GM18520 (cell line): ENCODE measurements around the gene DDX5.

ENCODE experiments used
- ATAC-seq: cut with Tn5 transposase; IDR thresholded peaks from one replicate; pipeline ENCODE4 v1.9.1; 2021; ENCODE audit not compliant: unreplicated experiment

DDX5 gene

GRCh38 chr17:64506201-64506575 is at the start of gene DDX5:
Gene DDX5, minus strand, starts transcription at chr17:64506289. Its CDS starts 170 bp downstream, at chr17:64506119.
- peak; percentile 42 for ATAC-seq

DNA sequence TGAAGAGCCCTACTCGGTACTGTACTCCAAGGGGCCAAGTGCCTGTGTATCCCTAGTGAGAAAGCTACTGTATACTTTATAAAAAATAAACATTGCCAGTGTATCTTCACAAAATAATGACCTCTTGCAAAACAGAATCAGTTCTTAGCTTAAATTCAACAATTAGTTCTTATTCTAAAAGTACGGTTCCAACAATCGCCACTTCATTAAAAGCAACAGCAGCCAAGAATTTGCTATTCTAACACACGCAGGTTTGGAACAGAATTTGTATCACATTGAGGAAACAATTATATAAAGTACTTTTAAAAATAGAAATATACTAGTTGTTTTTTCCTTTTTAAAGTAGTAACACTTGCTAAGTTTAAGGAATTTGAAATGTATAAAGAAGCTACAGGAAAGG is 49.2 kb upstream of the DDX5 start:
- ATAC-seq, result no peak

- no peak for ATAC-seq
Observed at GRCh38 chr17:64554028-64554637, 48.0 kb upstream of the DDX5 start.

DNA sequence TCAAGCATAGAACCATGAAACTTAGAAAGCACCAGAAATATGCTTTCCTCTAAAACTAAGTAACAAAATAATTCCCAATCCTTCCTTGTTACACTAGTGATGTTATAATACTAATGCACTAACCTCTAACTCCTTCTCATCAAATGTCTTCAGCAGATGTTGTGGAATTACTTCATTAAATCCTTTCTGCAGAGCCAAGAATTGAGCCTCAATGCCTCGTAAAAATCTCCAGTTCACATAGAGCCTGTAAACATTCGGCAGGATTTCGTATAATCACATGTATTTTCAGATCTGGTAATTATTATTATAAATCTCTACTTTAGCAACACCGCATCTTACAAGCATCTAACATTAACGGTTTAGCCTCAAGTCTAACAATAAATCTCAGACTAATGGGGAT is 45.4 kb upstream of the DDX5 start:
- ATAC-seq, result no peak

DNA sequence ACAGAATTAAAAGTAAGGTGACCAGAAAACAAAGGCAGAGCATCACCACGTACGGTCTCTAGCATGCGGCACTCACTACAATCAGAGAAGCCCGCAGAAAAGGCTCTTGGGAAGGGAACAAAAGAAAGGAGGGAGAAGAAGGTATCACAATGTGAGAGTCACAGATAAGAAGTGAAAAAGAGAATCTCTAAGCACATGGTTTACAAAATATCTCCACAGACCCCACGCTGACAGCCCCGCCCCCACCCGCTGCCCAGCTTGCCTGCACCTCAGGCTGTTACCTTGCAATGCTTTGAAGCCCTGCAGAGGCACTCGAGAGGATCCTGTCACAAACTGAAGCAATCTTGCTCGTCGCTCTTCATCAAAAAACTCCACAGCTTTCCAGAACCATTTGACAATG is 41.2 kb upstream of the DDX5 start:
- ATAC-seq, result no peak

- ATAC-seq, result no peak
Observed at GRCh38 chr17:64546716-64547115, 40.6 kb upstream of the DDX5 start.

DNA sequence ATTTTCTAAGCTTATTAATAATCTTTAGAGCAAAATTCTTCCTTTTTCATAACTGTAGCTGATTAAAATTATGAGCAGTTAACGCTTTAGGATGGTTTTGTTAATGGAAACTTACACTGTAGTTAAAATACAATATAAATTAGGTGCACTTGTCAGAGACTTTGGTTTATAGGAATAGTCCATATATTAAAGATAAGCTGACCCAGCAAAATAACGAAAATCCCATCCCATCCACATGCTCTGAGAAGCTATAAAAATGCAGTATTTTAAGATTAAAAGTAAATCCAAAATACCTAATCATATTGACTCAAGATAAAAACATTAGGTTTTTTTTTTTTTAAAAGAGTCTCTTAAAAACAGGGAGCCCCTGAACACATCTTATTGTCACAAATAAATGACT is 38.7 kb upstream of the DDX5 start:
- no peak for ATAC-seq

- ATAC-seq, result no peak
Observed at GRCh38 chr17:64540118-64540776, 34.2 kb upstream of the DDX5 start.

- ATAC-seq, result no peak
Observed at GRCh38 chr17:64538508-64539130, 32.5 kb upstream of the DDX5 start.

- no peak for ATAC-seq
Observed at GRCh38 chr17:64537488-64537887, 31.4 kb upstream of the DDX5 start.

- ATAC-seq, result no peak
Observed at GRCh38 chr17:64536913-64537312, 30.8 kb upstream of the DDX5 start.

DNA sequence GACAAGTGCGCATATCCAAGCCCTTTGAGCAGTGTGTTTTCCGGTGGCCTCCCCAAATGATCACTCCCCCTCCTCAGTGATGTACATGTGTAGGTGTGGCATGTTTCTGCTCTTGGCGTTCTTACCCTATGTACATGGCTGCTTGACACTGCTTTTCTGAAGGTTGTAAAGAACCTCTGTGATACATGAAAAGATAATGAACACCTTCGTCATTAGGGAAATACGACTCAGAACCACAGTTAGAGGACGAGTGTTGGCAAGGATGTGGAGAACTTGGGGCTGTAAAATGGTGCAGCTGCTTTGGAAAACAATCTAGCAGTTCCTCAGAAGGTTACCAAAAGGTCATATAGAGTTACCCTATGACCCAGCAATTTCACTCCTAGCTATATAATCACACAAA is 29.3 kb upstream of the DDX5 start:
- ATAC-seq, result no peak

DNA sequence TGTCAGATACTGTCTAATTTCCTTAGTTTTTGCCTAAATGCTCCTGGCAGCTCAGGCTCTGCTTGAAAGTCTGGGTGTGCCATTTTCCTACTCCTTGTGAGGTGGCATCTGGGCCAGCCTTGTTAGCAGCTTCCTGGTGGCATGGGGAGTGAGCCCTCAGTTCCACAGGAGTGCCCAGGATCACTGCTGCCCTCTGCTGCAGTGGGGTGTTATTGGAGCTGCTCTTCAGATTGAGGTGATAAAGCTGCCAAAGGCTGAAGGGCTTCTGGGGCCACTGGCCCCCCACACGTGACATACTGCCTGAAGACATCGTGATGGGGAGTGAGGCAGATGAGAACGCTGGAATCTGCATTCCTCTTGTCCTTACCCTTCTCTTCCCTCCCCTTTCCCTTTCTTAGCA is 28.1 kb upstream of the DDX5 start:
- no peak for ATAC-seq

DNA sequence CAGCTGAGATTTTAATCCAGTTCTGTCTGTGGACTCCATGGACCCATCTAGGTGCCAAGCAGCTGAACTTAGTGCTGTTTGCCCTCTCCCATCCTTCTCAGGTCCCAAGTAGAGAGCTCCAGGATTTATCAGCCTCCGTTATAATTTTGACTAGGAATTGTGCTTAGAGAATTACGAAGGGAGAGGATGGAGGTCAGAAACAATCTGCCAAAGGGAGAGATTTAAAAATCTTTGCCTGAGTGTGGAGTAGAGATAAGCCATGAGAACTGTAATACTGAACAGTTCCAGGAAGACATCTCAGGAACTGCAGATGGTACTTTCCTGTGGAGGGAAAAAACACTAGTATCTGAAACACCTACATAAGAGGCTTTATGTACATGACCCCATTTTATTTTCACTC is 27.7 kb upstream of the DDX5 start:
- no peak for ATAC-seq

- ATAC-seq, result no peak
Observed at GRCh38 chr17:64532409-64532808, 26.3 kb upstream of the DDX5 start.

DNA sequence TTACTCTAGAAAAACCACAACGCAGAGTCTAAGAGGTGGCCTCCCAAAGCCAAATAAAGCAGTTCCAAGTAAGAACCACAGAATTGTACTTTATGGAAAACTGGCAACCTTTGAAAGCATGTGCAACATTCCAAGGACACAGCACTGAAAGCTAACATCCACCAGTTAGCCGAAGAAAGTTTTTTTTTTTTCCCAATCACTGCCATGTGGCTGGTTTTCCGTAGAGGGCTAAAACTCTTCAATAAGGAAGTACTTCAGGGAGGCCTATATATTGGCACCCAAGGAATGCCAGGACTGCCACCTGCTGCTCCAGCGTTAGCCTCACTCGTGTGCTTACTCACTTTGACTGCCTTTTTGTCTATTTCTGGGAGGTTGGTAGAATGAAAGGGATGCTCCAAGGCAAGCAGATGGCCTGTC is 25.9 kb upstream of the DDX5 start:
- ATAC-seq, result no peak

DNA sequence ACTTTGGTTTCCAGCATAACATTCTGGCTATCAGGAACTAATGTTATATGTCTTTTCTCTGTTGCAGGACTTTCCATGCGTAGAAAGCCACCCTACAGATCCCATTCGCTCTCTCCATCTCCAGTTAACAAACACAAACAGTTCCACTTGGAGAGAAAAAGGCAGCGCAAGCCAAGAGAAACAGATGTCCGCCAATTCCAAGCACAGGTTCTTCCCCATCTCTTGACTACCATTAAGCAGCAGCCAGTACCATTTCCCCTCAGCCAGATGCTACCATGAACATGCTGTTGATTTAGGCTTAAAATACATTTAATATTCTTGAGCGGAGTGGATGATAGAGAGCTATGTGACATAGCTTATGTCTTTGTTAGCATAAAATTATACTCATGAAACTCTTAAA is 23.1 kb upstream of the DDX5 start:
- no peak for ATAC-seq

DNA sequence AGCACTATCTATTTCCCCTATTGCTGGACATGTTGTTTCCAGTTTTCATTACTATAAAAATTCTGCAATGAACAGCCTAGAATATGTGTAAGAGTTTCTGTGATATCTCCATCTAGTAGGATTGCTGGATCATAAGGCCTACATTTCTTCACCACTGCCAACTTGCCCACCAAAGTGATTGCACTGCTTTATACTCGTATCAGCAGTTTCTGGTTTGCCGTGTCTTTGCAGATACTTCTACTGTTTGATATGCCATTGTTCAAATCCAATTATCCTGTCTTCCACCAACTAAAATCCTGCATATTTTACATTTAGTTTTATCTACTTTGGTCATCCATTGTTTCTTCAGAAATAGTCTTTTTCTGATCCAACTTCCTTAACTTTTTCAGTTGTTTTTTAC is 21.8 kb upstream of the DDX5 start:
- ATAC-seq, result no peak

- ATAC-seq, result no peak
Observed at GRCh38 chr17:64520359-64520758, 14.3 kb upstream of the DDX5 start.

DNA sequence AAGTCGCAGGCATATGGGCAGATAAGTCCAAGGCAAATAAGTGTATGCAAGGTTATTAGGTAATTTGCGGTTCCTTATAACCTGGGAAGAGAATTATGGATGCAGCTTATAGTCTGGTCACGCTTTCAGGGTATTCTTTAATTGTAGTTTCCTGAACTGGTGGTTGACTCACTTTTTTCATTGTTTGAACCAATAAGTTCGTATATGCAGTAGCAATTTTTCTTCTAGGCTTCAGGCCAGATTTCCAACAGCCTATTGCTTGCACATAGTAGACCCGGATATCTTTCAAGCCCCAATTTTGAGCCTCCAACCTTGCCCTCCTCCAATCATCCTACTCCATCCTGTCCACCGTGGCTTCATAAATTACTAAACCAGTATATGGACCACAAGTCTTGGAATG is 13.5 kb upstream of the DDX5 start:
- no peak for ATAC-seq

GRCh38 chr17:64515829-64516228 is 9.7 kb upstream of the DDX5 start:
- no peak for ATAC-seq

GRCh38 chr17:64515419-64515818 is 9.3 kb upstream of the DDX5 start:
- no peak for ATAC-seq

DNA sequence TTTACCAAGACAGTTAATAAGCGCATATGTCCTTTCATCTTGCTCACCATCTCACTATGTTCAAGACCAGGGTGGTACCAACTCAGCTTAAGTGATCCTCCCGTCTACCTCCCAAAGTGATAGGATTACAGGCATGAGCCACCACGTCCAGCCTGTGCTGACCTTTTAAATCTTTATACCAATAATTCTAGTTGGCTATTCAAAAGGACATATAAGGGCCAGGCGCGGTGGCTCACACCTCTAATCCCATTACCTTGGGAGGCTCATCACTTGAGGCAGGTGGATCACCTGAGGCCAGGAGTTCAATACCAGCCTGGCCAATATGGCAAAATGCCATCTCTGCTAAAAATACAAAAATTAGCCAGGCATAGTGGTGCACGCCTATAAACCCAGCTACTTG is 3.1 kb upstream of the DDX5 start:
- no peak for ATAC-seq
